Smooth muscle cell (in vitro differentiated cells): Measurements from ENCODE around the gene THOC5. TPM values are rescaled to one million over a fixed set of nuclear protein-coding genes. Genes with fewer than 3 reads are reported as not detected.
"Not testable (repeated sequence)": the region's sequence is repeated elsewhere in the genome, so short reads cannot be mapped to it uniquely, and the experiment has no call there.

Experiments
- DNase-seq: peaks from one replicate; lab custom pipeline; 2025; ENCODE audit not compliant: unreplicated experiment; lab: John Stamatoyannopoulos, UW
- H2AFZ ChIP-seq: fragments of 200-600 bp; sonication (generic); 2 replicates; pipeline ENCODE4 v1.6.0; 2016; ENCODE audit warnings: antibody characterized with exemption, low read depth, mild to moderate bottlenecking
- H3F3A ChIP-seq: fragments of 200-600 bp; sonication (generic); 2 replicates; pipeline ENCODE4 v1.6.0; 2017; ENCODE audit warnings: antibody characterized with exemption, low read depth
- H3K27ac ChIP-seq: fragments of 200-600 bp; sonication (generic); 2 replicates; pipeline ENCODE4 v1.5.1; 2016; ENCODE audit warnings: low read depth, mild to moderate bottlenecking
- H3K27me3 ChIP-seq: fragments of 200-600 bp; sonication (generic); 2 replicates; pipeline ENCODE4 v1.6.1; 2016; ENCODE audit warnings: low read depth, mild to moderate bottlenecking
- H3K36me3 ChIP-seq: fragments of 200-600 bp; sonication (generic); 2 replicates; pipeline ENCODE4 v1.5.1; 2016; ENCODE audit warnings: low read depth
- H3K4me1 ChIP-seq: fragments of 200-600 bp; sonication (generic); 2 replicates; pipeline ENCODE4 v1.5.1; 2016; ENCODE audit warnings: low read depth
- H3K4me2 ChIP-seq: fragments of 200-600 bp; sonication (generic); 2 replicates; pipeline ENCODE4 v1.6.0; 2016; ENCODE audit warnings: mild to moderate bottlenecking
- H3K4me3 ChIP-seq: fragments of 200-600 bp; sonication (generic); 2 replicates; pipeline ENCODE4 v1.5.1; 2016; ENCODE audit warnings: mild to moderate bottlenecking
- H3K79me2 ChIP-seq: fragments of 200-600 bp; sonication (generic); 2 replicates; pipeline ENCODE4 v1.6.0; 2016; ENCODE audit warnings: low read depth, mild to moderate bottlenecking
- H3K9ac ChIP-seq: fragments of 200-600 bp; sonication (generic); 2 replicates; pipeline ENCODE4 v1.6.0; 2016; ENCODE audit warnings: low read depth
- H3K9me3 ChIP-seq: fragments of 200-600 bp; sonication (generic); replicated peaks from 2 replicates; pipeline ENCODE4 v1.5.1; 2016; ENCODE audit warnings: low read depth
- H4K20me1 ChIP-seq: fragments of 200-600 bp; sonication (generic); 2 replicates; pipeline ENCODE4 v1.6.0; 2016; ENCODE audit warnings: low read depth
- CTCF ChIP-seq: fragments of 200-600 bp; sonication (generic); IDR thresholded peaks from 2 replicates; pipeline ENCODE4 v1.5.1; 2017; ENCODE audit warnings: borderline replicate concordance, mild to moderate bottlenecking, antibody characterized with exemption; ENCODE audit not compliant: insufficient read depth, poor library complexity, severe bottlenecking
- WGBS: methylation state at CpG from one replicate; pipeline ENCODE4 v1.1.7; 2016; ENCODE audit warnings: low lambda C conversion rate; 5-methylcytosine and 5-hydroxymethylcytosine counted together
- polyA plus RNA-seq: library from polyadenylated mRNA; unstranded; fragments of >200 nt; fragmentation: Nextera tagmentation; extraction: Ambion mirVana; gene quantifications from 2 replicates; pipeline ENCODE4 v1.2.1, GENCODE V29; 2016
- total RNA-seq: library from RNA; depleted of rRNA; stranded (reverse); fragments of >200 nt; gene quantifications from 2 replicates; pipeline ENCODE4 v1.2.3, GENCODE V29; 2014

The THOC5 gene
- total and polyA plus RNA-seq, 2 experiments from 2014 or later, result 13.7 to 21.7 TPM

- no peak overlapping the region for H3K4me3 ChIP-seq
- no peaks in the 10 kb centered on the region for H3K36me3 ChIP-seq
- H3K27ac ChIP-seq, result no peak overlapping the region
- H3K79me2 ChIP-seq, result peaks cover 8% of the 10 kb centered on the region
- H3F3A ChIP-seq, result peaks cover 4% of the 10 kb centered on the region
- no peak overlapping the region for H3K4me2 ChIP-seq
- no peak for TF ChIP-seq CTCF
- no peaks in the 10 kb centered on the region for H3K9me3 ChIP-seq
- no peak overlapping the region for H2AFZ ChIP-seq
- H3K9ac ChIP-seq, result no peak overlapping the region
- H3K4me1 ChIP-seq, result peaks cover 6% of the 10 kb centered on the region
- 96% methylated on average over 4 of the region's 4 CpGs for WGBS
- H3K27me3 ChIP-seq, result no peaks in the 10 kb centered on the region
- H4K20me1 ChIP-seq, result no peaks in the 10 kb centered on the region
- no peak for DNase-seq
These were observed 3.6 kb downstream of the THOC5 start for GRCh38 chr22:29550005-29550404.

GRCh38 chr22:29545045-29545444 is 8.5 kb downstream of the THOC5 start:
- not testable (repeated sequence) for H3F3A ChIP-seq, H3K79me2 ChIP-seq, H3K36me3 ChIP-seq, H3K27ac ChIP-seq, H3K9ac ChIP-seq, H3K9me3 ChIP-seq, H3K4me3 ChIP-seq, H3K4me1 ChIP-seq, DNase-seq, H4K20me1 ChIP-seq, H3K27me3 ChIP-seq, H3K4me2 ChIP-seq, H2AFZ ChIP-seq
- WGBS, result 95% methylated on average over 8 of the region's 8 CpGs

- no peaks in the 10 kb centered on the region for H3K9me3 ChIP-seq
- 92% methylated on average over 1 of the region's 1 CpG for WGBS
- H3K36me3 ChIP-seq, result peaks cover 15% of the 10 kb centered on the region
- TF ChIP-seq CTCF, result no peak
- H2AFZ ChIP-seq, result no peak overlapping the region
- H3K27me3 ChIP-seq, result no peaks in the 10 kb centered on the region
- H3K4me2 ChIP-seq, result no peak overlapping the region
- no peak for DNase-seq
- no peak overlapping the region for H3K9ac ChIP-seq
- H3K4me3 ChIP-seq, result no peak overlapping the region
- no peaks in the 10 kb centered on the region for H3K79me2 ChIP-seq
- H3K4me1 ChIP-seq, result no peaks in the 10 kb centered on the region
- H3F3A ChIP-seq, result no peaks in the 10 kb centered on the region
- H4K20me1 ChIP-seq, result no peaks in the 10 kb centered on the region
- H3K27ac ChIP-seq, result no peak overlapping the region
These were observed 11.7 kb downstream of the THOC5 start for GRCh38 chr22:29541845-29542244.

- no peak overlapping the region for H3K9ac ChIP-seq
- no peaks in the 10 kb centered on the region for H4K20me1 ChIP-seq
These were observed 14.5 kb downstream of the THOC5 start for GRCh38 chr22:29539105-29539504.

More at GRCh38 chr22:29539105-29539504, 14.5 kb downstream of the THOC5 start:
- TF ChIP-seq CTCF, result no peak
- WGBS, result 96% methylated on average over 3 of the region's 3 CpGs
- Histone ChIP-seq H3K27ac (no peak overlapping the region), H3K4me2 (no peak overlapping the region), H3K4me1 (no peaks in the 10 kb centered on the region), H3K36me3 (peaks cover 28% of the 10 kb centered on the region), H3K27me3 (no peaks in the 10 kb centered on the region), H3F3A (no peaks in the 10 kb centered on the region), H3K79me2 (no peaks in the 10 kb centered on the region), H3K4me3 (no peak overlapping the region), H3K9me3 (no peaks in the 10 kb centered on the region), H2AFZ (no peak overlapping the region)
- no peak for DNase-seq
